Panc1 (cell line): ENCODE measurements around the gene LRIG3. TPM values are rescaled to one million over a fixed set of nuclear protein-coding genes. Genes with fewer than 3 reads are reported as not detected.

Experiments
- ATAC-seq: fragments of 200-7000 bp; cut with Tn5 transposase; 2 replicates; pipeline ENCODE4 v1.9.1; 2020; ENCODE audit warnings: mild to moderate bottlenecking, moderate library complexity
- BruUV-seq: library from RNA; stranded (reverse); fragments of 400-500 nt; replicated peaks from 2 replicates; lab custom pipeline; 2021; lab: Mats Ljungman, UMichigan
- CTCF ChIA-PET: fragments of 300-600 bp; sonication (Branson Sonifier 250); formaldehyde crosslinking; loops from one replicate; lab custom pipeline; 2022; ENCODE audit warnings: antibody characterized with exemption; lab: Charles Lee
- POLR2A ChIA-PET: fragments of 300-600 bp; sonication (Branson Sonifier 250); formaldehyde crosslinking; loops from one replicate; lab custom pipeline; 2022; ENCODE audit warnings: antibody characterized with exemption; lab: Charles Lee
- DNase-seq: peaks from one replicate; pipeline ENCODE4 v3.0.0-alpha.2; 2010; ENCODE audit warnings: low read depth, low spot score
- H3K27ac ChIP-seq: 2 replicates; pipeline ENCODE4 v1.5.1; 2011; ENCODE audit warnings: mild to moderate bottlenecking, low read length, inconsistent platforms
- H3K27me3 ChIP-seq: fragments of 200-500 bp; sonication (Bioruptor generic); 2 replicates; pipeline ENCODE4 v1.6.0; 2014; ENCODE audit warnings: low read length, inconsistent platforms; ENCODE audit not compliant: control insufficient read depth, insufficient read depth
- H3K36me3 ChIP-seq: fragments of 200-500 bp; sonication (Bioruptor generic); 2 replicates; pipeline ENCODE4 v1.5.1; 2014; ENCODE audit warnings: inconsistent platforms, mild to moderate bottlenecking, low read length, moderate library complexity; ENCODE audit not compliant: control insufficient read depth, insufficient read depth
- H3K4me1 ChIP-seq: 2 replicates; pipeline ENCODE4 v1.5.1; 2011; ENCODE audit warnings: inconsistent platforms, mild to moderate bottlenecking, low read length, moderate library complexity; ENCODE audit not compliant: control insufficient read depth, insufficient read depth
- H3K4me3 ChIP-seq, 2 experiments: 2 replicates each; pipeline ENCODE4 v1.5.1; 2011 to 2012; ENCODE audit warnings: low read depth in 2 of 2, low read length in 2 of 2, mild to moderate bottlenecking in 2 of 2, inconsistent platforms in 1 of 2, moderate library complexity in 1 of 2
- H3K9me3 ChIP-seq: fragments of 200-500 bp; sonication (Bioruptor generic); 2 replicates; pipeline ENCODE4 v1.5.1; 2014; ENCODE audit warnings: low read depth, mild to moderate bottlenecking, inconsistent platforms, low read length, moderate library complexity; ENCODE audit not compliant: control insufficient read depth, insufficient read depth
- CTCF ChIP-seq: fragments of 450-650 bp; IDR thresholded peaks from 2 replicates; pipeline ENCODE4 v1.5.1; 2017; ENCODE audit warnings: mild to moderate bottlenecking
- POLR2AphosphoS5 ChIP-seq: IDR thresholded peaks from 2 replicates; pipeline ENCODE4 v1.6.1; 2012; ENCODE audit warnings: mild to moderate bottlenecking, low read depth, low read length, moderate library complexity
- REST ChIP-seq, 2 experiments: IDR thresholded peaks; 2 replicates each; pipeline ENCODE4 v1.6.1; 2011 to 2012; ENCODE audit warnings: low read depth in 2 of 2, control low read depth in 1 of 2, low read length in 1 of 2, mild to moderate bottlenecking in 1 of 2, moderate library complexity in 1 of 2; ENCODE audit not compliant: insufficient read depth in 1 of 2
- SIN3A ChIP-seq: IDR thresholded peaks from 2 replicates; pipeline ENCODE4 v1.6.1; 2012; ENCODE audit warnings: low read depth, mild to moderate bottlenecking, low read length, moderate library complexity, borderline replicate concordance; ENCODE audit not compliant: insufficient read depth
- TCF7L2 ChIP-seq: IDR thresholded peaks from 2 replicates; pipeline ENCODE4 v1.6.1; 2011; ENCODE audit warnings: mild to moderate bottlenecking, low read depth, low read length, inconsistent platforms
- in situ Hi-C: cut with HindIII; loops from 2 replicates; pipeline ENCODE4 v1.10.0; 2016; ENCODE audit warnings: low sequenced_read_pairs, low pct_unique_long_range_greater_than_20kb
- intact Hi-C: fragments of 100-400 bp; cut with micrococcal nuclease; formaldehyde crosslinking; loops from one replicate; pipeline ENCODE4 v1.10.0; 2022; ENCODE audit not compliant: unreplicated experiment
- total RNA-seq: library from RNA; stranded (reverse); gene quantifications from one replicate; pipeline ENCODE4 v1.2.1, GENCODE V29; 2021; ENCODE audit not compliant: unreplicated experiment

LRIG3 gene
- total RNA-seq, 1 experiment from 2014 or later, result 12.1 TPM

- DNase-seq, result no peak
- no peak overlapping the region for H3K27ac ChIP-seq
- H3K27me3 ChIP-seq, result no peaks in the 10 kb centered on the region
- no peaks in the 10 kb centered on the region for H3K9me3 ChIP-seq
- no peak for ATAC-seq
- in situ Hi-C loops (no loop called here), intact Hi-C loops (no loop called here)
- no TSS peak for BruUV-seq
- CTCF ChIA-PET, result no interaction called here
- no peaks in the 10 kb centered on the region for H3K36me3 ChIP-seq
- no peaks in the 10 kb centered on the region for H3K4me1 ChIP-seq
- H3K4me3 ChIP-seq, result no peak overlapping the region
- POLR2A ChIA-PET, result no interaction called here
- TF ChIP-seq REST (IDR thresholded peaks at IDR 0.05; ENCODE audit: insufficient read depth in 1 of 2, low read depth in 2 of 2, low read length in 1 of 2) (no peak), TCF7L2 (no peak), SIN3A (no peak), POLR2AphosphoS5 (no peak), CTCF (no peak)
Measured at GRCh38 chr12:58967561-58967960, 47.3 kb upstream of the LRIG3 start.

- no peak for DNase-seq
- Histone ChIP-seq H3K27me3 (no peaks in the 10 kb centered on the region), H3K9me3 (no peaks in the 10 kb centered on the region), H3K4me1 (no peaks in the 10 kb centered on the region), H3K27ac (no peak overlapping the region), H3K4me3 (no peak overlapping the region), H3K36me3 (no peaks in the 10 kb centered on the region)
- TF ChIP-seq TCF7L2, result no peak
- TF ChIP-seq REST (IDR thresholded peaks at IDR 0.05; ENCODE audit: insufficient read depth in 1 of 2, low read depth in 2 of 2, low read length in 1 of 2), result no peak
- TF ChIP-seq SIN3A, result no peak
- TF ChIP-seq CTCF, result no peak
- TF ChIP-seq POLR2AphosphoS5, result no peak
- intact Hi-C loops, result no loop called here
- in situ Hi-C loops, result no loop called here
- CTCF ChIA-PET, result no interaction called here
- no peak for ATAC-seq
- POLR2A ChIA-PET, result no interaction called here
- no TSS peak for BruUV-seq
Measured at GRCh38 chr12:58966939-58967338, 46.6 kb upstream of the LRIG3 start.
